Loucy (cell line): ENCODE measurements around the gene TEX35.

Source experiments
- H2AFZ ChIP-seq: fragments of 200-600 bp; sonication (generic); 2 replicates; pipeline ENCODE4 v1.6.0; 2016; ENCODE audit warnings: antibody characterized with exemption, mild to moderate bottlenecking, low read length, moderate library complexity
- H3F3A ChIP-seq: fragments of 200-600 bp; 2 replicates; pipeline ENCODE4 v1.6.0; 2016; ENCODE audit warnings: antibody characterized with exemption, low read depth, mild to moderate bottlenecking
- H3K27me3 ChIP-seq: fragments of 200-600 bp; sonication (generic); 2 replicates; pipeline ENCODE4 v1.6.1; 2014; ENCODE audit warnings: low read length, mild to moderate bottlenecking; ENCODE audit not compliant: insufficient read depth, poor library complexity, severe bottlenecking
- H3K36me3 ChIP-seq: fragments of 200-600 bp; sonication (generic); 2 replicates; pipeline ENCODE4 v1.6.1; 2016; ENCODE audit warnings: low read length; ENCODE audit not compliant: insufficient read depth
- H3K4me1 ChIP-seq: fragments of 200-600 bp; sonication (generic); 2 replicates; pipeline ENCODE4 v1.5.1; 2014; ENCODE audit warnings: low read length, mild to moderate bottlenecking; ENCODE audit not compliant: insufficient read depth, poor library complexity, severe bottlenecking
- H3K4me2 ChIP-seq: fragments of 200-600 bp; sonication (generic); 2 replicates; pipeline ENCODE4 v1.6.0; 2014; ENCODE audit warnings: antibody characterized with exemption, low read length, low read depth, mild to moderate bottlenecking; ENCODE audit not compliant: poor library complexity, severe bottlenecking
- H3K4me3 ChIP-seq: fragments of 200-600 bp; sonication (generic); 2 replicates; pipeline ENCODE4 v1.5.1; 2014; ENCODE audit warnings: low read length, mild to moderate bottlenecking, mixed read lengths; ENCODE audit not compliant: poor library complexity, severe bottlenecking
- H3K79me2 ChIP-seq: fragments of 200-600 bp; sonication (generic); 2 replicates; pipeline ENCODE4 v1.6.1; 2014; ENCODE audit warnings: low read length; ENCODE audit not compliant: insufficient read depth
- H3K9ac ChIP-seq: fragments of 200-600 bp; sonication (generic); 2 replicates; pipeline ENCODE4 v1.6.0; 2014; ENCODE audit warnings: mild to moderate bottlenecking, low read depth, low read length, moderate library complexity; ENCODE audit not compliant: poor library complexity, severe bottlenecking
- H3K9me2 ChIP-seq: fragments of 200-600 bp; sonication (generic); replicated peaks from 2 replicates; pipeline ENCODE4 v1.6.1; 2016; ENCODE audit warnings: low read depth, low read length, mixed read lengths
- H3K9me3 ChIP-seq: fragments of 200-600 bp; sonication (generic); 2 replicates; pipeline ENCODE4 v1.6.1; 2014; ENCODE audit warnings: mild to moderate bottlenecking, antibody characterized with exemption, low read length, low read depth; ENCODE audit not compliant: insufficient read depth
- H4K20me1 ChIP-seq: fragments of 200-600 bp; sonication (generic); 2 replicates; pipeline ENCODE4 v1.6.0; 2014; ENCODE audit warnings: antibody characterized with exemption, low read length, mild to moderate bottlenecking; ENCODE audit not compliant: insufficient read depth, poor library complexity, severe bottlenecking
- EZH2phosphoT487 ChIP-seq: fragments of 200-600 bp; IDR thresholded peaks from 2 replicates; pipeline ENCODE4 v1.6.1; 2018; ENCODE audit warnings: antibody characterized with exemption, mild to moderate bottlenecking, moderate library complexity, borderline replicate concordance
- TF ChIP-seq, protein P1 (sequence below): fragments of 200-600 bp; sonication (generic); conservative IDR thresholded peaks from 2 replicates; pipeline ENCODE4 v1.5.1; 2014; ENCODE audit warnings: mild to moderate bottlenecking, antibody characterized with exemption, low read length

The TEX35 gene

GRCh38 chr1:178516110-178516509, 3.2 kb downstream of the TEX35 start:
- no peaks in the 10 kb centered on the region for H3F3A ChIP-seq
- H3K9me3 ChIP-seq, result no peaks in the 10 kb centered on the region
- no peak overlapping the region for H3K4me2 ChIP-seq
- H3K9me2 ChIP-seq, result no peaks in the 10 kb centered on the region
- H3K36me3 ChIP-seq, result no peaks in the 10 kb centered on the region
- H2AFZ ChIP-seq, result no peak overlapping the region
- no peaks in the 10 kb centered on the region for H3K79me2 ChIP-seq
- TF ChIP-seq, protein P1, sequence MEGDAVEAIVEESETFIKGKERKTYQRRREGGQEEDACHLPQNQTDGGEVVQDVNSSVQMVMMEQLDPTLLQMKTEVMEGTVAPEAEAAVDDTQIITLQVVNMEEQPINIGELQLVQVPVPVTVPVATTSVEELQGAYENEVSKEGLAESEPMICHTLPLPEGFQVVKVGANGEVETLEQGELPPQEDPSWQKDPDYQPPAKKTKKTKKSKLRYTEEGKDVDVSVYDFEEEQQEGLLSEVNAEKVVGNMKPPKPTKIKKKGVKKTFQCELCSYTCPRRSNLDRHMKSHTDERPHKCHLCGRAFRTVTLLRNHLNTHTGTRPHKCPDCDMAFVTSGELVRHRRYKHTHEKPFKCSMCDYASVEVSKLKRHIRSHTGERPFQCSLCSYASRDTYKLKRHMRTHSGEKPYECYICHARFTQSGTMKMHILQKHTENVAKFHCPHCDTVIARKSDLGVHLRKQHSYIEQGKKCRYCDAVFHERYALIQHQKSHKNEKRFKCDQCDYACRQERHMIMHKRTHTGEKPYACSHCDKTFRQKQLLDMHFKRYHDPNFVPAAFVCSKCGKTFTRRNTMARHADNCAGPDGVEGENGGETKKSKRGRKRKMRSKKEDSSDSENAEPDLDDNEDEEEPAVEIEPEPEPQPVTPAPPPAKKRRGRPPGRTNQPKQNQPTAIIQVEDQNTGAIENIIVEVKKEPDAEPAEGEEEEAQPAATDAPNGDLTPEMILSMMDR, result no peak
- TF ChIP-seq EZH2phosphoT487, result no peak
- H3K4me1 ChIP-seq, result no peaks in the 10 kb centered on the region
- H3K27me3 ChIP-seq, result no peaks in the 10 kb centered on the region
- no peaks in the 10 kb centered on the region for H4K20me1 ChIP-seq
- H3K9ac ChIP-seq, result no peak overlapping the region
- no peak overlapping the region for H3K4me3 ChIP-seq

DNA sequence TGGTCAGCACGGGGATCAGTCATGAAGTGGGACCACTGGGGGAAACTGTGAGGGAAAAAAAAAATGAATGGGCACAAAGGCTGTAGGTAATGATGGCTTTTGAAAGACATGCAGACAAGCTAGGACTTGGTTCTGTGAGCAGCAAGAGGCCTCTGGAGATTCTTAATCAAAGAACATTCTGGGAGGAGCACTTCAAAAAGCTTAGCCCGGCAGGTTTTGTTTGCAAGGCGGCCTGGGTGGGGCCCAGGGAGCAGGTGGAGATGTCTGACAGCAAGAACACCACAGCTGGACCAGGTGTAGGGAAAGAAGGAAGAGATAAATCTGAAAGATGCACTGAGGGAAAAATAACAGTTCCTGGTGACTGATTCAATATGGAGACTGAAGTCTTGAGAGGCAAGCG, 6.0 kb downstream of the TEX35 start:
- Histone ChIP-seq H3K9me2 (no peaks in the 10 kb centered on the region), H3K36me3 (no peaks in the 10 kb centered on the region), H3K9ac (no peak overlapping the region), H3K27me3 (no peaks in the 10 kb centered on the region), H3K4me1 (no peaks in the 10 kb centered on the region), H3K4me3 (no peak overlapping the region), H3F3A (no peaks in the 10 kb centered on the region), H3K79me2 (no peaks in the 10 kb centered on the region), H3K9me3 (no peaks in the 10 kb centered on the region), H3K4me2 (no peak overlapping the region), H2AFZ (no peak overlapping the region), H4K20me1 (no peaks in the 10 kb centered on the region)
- no peak for TF ChIP-seq EZH2phosphoT487
- TF ChIP-seq, protein P1, result no peak

DNA sequence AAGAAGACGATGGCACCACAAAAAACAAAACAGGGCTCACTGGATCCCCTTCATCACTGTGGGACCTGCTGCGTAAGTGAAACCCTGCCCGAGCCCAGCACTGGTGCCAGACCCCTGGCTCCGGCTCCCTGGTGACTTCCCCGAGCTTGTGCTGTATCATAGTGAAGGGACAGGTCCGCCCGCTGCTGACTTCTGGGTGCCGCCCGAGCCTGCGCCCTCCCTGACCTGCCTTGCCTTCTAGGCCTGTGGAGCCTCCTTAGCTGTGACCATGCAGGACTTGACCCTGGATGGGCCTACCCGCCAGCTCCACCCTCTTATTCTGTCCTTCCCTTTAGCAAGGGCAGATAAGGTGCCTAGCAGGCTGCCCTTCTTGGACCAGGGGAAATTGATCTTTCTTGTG, 7.9 kb downstream of the TEX35 start:
- Histone ChIP-seq H3K9ac (no peak overlapping the region), H3K27me3 (no peaks in the 10 kb centered on the region), H3F3A (no peaks in the 10 kb centered on the region), H3K36me3 (no peaks in the 10 kb centered on the region), H3K4me1 (no peaks in the 10 kb centered on the region), H3K4me3 (no peak overlapping the region), H3K79me2 (no peaks in the 10 kb centered on the region), H3K4me2 (no peak overlapping the region), H3K9me2 (no peaks in the 10 kb centered on the region), H4K20me1 (no peaks in the 10 kb centered on the region), H2AFZ (no peak overlapping the region), H3K9me3 (no peaks in the 10 kb centered on the region)
- TF ChIP-seq, protein P1, result no peak
- no peak for TF ChIP-seq EZH2phosphoT487
